Esophagus squamous epithelium (tissue), 5 donors: ENCODE measurements around the gene PLEKHA1. TPM values are rescaled to one million over a fixed set of nuclear protein-coding genes. Genes with fewer than 3 reads are reported as not detected.

Experiments
- DNase-seq: peaks from one replicate; lab custom pipeline; 2025; lab: John Stamatoyannopoulos, UW
- H3K27ac ChIP-seq, 4 donors: fragments of 200-600 bp; sonication (generic); one replicate each; pipeline ENCODE4 v1.5.1; 2016 to 2019; ENCODE audit warnings: mild to moderate bottlenecking in 1 of 4
- H3K27me3 ChIP-seq, 4 donors: fragments of 200-600 bp; sonication (generic); 1 replicate in 3 of 4; 2 replicates in 1 of 4; pipeline versions ENCODE4 v1.5.1 to v1.6.0; 2017 to 2021; ENCODE audit warnings: antibody characterized with exemption in 1 of 4
- H3K36me3 ChIP-seq, 3 donors: fragments of 200-600 bp; sonication (generic); one replicate each; pipeline ENCODE4 v1.5.1; 2016 to 2019
- H3K4me1 ChIP-seq, 3 donors: fragments of 200-600 bp; sonication (generic); one replicate each; pipeline ENCODE4 v1.5.1; 2017 to 2019
- H3K4me3 ChIP-seq, 4 donors: fragments of 200-600 bp; sonication (generic); 1 replicate in 3 of 4; 2 replicates in 1 of 4; pipeline ENCODE4 v1.5.1; 2016 to 2019; ENCODE audit warnings: mild to moderate bottlenecking in 2 of 4, moderate library complexity in 1 of 4
- H3K9me3 ChIP-seq, 3 donors: fragments of 200-600 bp; sonication (generic); one replicate each; pipeline ENCODE4 v1.5.1; 2016 to 2019
- POLR2A ChIP-seq, 4 donors: fragments of 450-650 bp; IDR thresholded peaks; one replicate each; pipeline ENCODE4 v1.6.1; 2017; ENCODE audit warnings: antibody characterized with exemption in 4 of 4, mild to moderate bottlenecking in 4 of 4, moderate library complexity in 3 of 4
- WGBS, 2 donors: methylation state at CpG; one replicate each; pipeline ENCODE4 v1.1.5; 2018; 5-methylcytosine and 5-hydroxymethylcytosine counted together
- intact Hi-C: fragments of 100-400 bp; cut with DNase I; formaldehyde crosslinking; loops from one replicate; pipeline ENCODE4 v1.15.0; 2022
- total RNA-seq, 4 donors: library from RNA; depleted of rRNA; stranded (reverse); fragments of >200 nt; gene quantifications; one replicate each; pipeline ENCODE4 v1.1.0, GENCODE V29; 2016
- TF ChIP-seq, protein P1 (sequence below), 6 experiments: fragments of 450-650 bp in 4 of 6; fragments of 200-600 bp in 2 of 6; sonication (generic) in 2 of 6; IDR thresholded peaks; one replicate each; pipeline ENCODE4 v1.5.1; 2016 to 2019; ENCODE audit warnings: antibody characterized with exemption in 6 of 6, mild to moderate bottlenecking in 4 of 6, moderate library complexity in 4 of 6
- donor health status: DM: yes; HTN: yes; CAD: no.

The PLEKHA1 gene
- total RNA-seq, 4 donors from 2014 or later, result 23.4 to 56.3 (median 35.9) TPM

DNA sequence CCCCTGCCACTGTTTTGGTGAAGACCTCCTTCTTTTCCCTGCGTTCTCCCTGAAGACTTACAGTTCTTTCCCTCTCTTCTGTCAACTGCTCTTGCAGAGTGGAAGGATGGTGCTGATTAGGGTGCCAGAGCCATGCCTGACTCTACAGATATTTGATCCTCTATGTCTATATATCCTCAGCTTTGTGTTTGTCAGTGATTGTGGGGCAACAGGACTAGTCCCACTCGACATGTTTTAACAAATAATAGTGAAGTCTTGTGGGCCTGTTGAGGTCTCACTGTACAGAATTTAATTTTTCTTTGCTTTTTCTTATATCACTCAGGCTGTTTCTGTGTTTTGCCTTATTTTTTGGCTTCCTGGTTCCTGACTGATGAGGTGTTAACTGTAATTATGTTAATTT lies 5.0 kb downstream of the PLEKHA1 start:
- Histone ChIP-seq H3K27ac (no peak overlapping the region), H3K27me3 (no peaks in the 10 kb centered on the region), H3K4me3 (no peak overlapping the region), H3K36me3 (peaks cover 0 to 10% (median 0%) of the 10 kb centered on the region in 3 donors), H3K9me3 (no peaks in the 10 kb centered on the region), H3K4me1 (peaks cover 9 to 41% (median 23%) of the 10 kb centered on the region in 3 donors)
- no peak for DNase-seq
- TF ChIP-seq, protein P1, sequence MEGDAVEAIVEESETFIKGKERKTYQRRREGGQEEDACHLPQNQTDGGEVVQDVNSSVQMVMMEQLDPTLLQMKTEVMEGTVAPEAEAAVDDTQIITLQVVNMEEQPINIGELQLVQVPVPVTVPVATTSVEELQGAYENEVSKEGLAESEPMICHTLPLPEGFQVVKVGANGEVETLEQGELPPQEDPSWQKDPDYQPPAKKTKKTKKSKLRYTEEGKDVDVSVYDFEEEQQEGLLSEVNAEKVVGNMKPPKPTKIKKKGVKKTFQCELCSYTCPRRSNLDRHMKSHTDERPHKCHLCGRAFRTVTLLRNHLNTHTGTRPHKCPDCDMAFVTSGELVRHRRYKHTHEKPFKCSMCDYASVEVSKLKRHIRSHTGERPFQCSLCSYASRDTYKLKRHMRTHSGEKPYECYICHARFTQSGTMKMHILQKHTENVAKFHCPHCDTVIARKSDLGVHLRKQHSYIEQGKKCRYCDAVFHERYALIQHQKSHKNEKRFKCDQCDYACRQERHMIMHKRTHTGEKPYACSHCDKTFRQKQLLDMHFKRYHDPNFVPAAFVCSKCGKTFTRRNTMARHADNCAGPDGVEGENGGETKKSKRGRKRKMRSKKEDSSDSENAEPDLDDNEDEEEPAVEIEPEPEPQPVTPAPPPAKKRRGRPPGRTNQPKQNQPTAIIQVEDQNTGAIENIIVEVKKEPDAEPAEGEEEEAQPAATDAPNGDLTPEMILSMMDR (IDR thresholded peaks at IDR 0.05), result no peak
- TF ChIP-seq POLR2A (IDR thresholded peaks at IDR 0.05), result no peak
- intact Hi-C loops, result no loop called here
- WGBS, 2 donors, result 77 to 89% methylated on average over 2 of the region's 2 CpGs

DNA sequence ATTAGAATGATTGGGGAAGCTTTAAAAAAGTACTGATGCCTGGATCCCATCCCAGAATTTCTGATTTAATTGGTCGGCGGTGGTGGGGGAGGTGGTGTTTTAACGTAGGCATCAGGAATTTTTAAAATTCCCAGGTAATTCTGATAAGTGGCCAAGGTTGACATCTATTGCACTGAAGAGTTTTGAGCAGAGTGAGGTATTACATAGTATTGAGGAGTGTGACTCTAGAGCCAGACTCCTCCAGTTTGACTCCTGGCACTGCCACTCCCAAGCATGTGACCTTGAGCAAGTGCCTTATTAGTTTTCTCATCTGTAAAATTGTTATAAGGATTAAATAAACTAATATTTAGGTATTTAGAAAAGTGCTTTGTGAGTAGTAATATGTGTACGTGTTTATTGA lies 6.2 kb downstream of the PLEKHA1 start:
- H3K9me3 ChIP-seq, result no peaks in the 10 kb centered on the region
- intact Hi-C loops, result no loop called here
- DNase-seq, result no peak
- WGBS, 2 donors, result 84 to 93% methylated on average over 4 of the region's 4 CpGs
- no peak overlapping the region for H3K27ac ChIP-seq
- H3K4me3 ChIP-seq, result no peak overlapping the region
- peaks cover 0 to 10% (median 0%) of the 10 kb centered on the region in 3 donors for H3K36me3 ChIP-seq
- peaks cover 8 to 39% (median 21%) of the 10 kb centered on the region in 3 donors for H3K4me1 ChIP-seq
- TF ChIP-seq POLR2A (IDR thresholded peaks at IDR 0.05), result no peak
- TF ChIP-seq, protein P1 (IDR thresholded peaks at IDR 0.05), result no peak
- no peaks in the 10 kb centered on the region for H3K27me3 ChIP-seq

DNA sequence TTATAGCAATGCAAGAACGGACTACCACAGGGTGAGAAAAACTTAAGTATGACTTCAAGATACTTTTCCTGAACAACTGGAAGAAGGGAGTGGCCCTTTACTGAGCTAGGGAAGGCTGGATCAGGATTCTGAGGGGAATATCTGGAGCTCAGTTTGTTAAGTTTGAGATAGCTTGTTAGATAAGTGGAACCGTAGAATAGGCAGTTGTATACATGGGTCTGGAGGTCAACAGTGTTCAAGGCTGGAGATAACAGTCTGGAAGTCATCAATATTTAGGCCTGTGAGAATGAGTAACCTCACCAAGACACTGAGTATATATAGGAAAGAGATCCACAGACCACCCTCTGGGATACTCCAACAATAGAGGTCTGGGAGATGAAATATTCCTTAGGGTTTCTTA lies 7.2 kb downstream of the PLEKHA1 start:
- H3K36me3 ChIP-seq, result peaks cover 0 to 10% (median 0%) of the 10 kb centered on the region in 3 donors
- no peaks in the 10 kb centered on the region for H3K27me3 ChIP-seq
- H3K27ac ChIP-seq, result no peak overlapping the region
- no peaks in the 10 kb centered on the region for H3K9me3 ChIP-seq
- 84 to 100% methylated on average over 2 of the region's 2 CpGs for WGBS, 2 donors
- no peak for TF ChIP-seq POLR2A (IDR thresholded peaks at IDR 0.05)
- TF ChIP-seq, protein P1 (IDR thresholded peaks at IDR 0.05), result no peak
- no peak overlapping the region for H3K4me3 ChIP-seq
- H3K4me1 ChIP-seq, result peaks cover 3 to 29% (median 13%) of the 10 kb centered on the region in 3 donors
- DNase-seq, result no peak
- intact Hi-C loops, result no loop called here

DNA sequence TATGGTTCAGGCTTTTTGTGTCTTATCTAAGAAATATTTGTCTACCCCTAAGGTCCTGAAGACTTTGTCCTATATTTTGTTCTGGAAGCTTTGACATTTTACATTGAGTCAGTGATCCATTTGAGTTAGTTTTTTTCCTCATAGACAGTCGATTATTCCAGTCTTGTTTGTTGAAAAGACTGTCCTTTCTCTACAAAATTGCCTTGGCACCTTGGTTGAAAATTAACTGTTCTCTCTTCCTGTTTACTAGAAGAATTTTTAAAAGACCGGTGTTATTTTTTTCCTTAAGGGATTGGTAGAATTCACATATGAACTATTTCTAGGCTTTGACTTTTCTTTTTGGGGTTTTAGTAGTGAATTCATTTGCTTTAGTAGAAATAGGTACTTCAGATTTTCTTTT lies 12.0 kb downstream of the PLEKHA1 start:
- intact Hi-C loops, result no loop called here
- H3K9me3 ChIP-seq, result no peaks in the 10 kb centered on the region
- H3K4me3 ChIP-seq, result no peak overlapping the region
- WGBS, 2 donors, result 35 to 61% methylated on average over 2 of the region's 2 CpGs
- no peak for DNase-seq
- peaks cover 0 to 29% (median 0%) of the 10 kb centered on the region in 3 donors for H3K4me1 ChIP-seq
- H3K36me3 ChIP-seq, result no peaks in the 10 kb centered on the region
- no peak for TF ChIP-seq POLR2A (IDR thresholded peaks at IDR 0.05)
- TF ChIP-seq, protein P1 (IDR thresholded peaks at IDR 0.05), result no peak
- no peak overlapping the region for H3K27ac ChIP-seq
- no peaks in the 10 kb centered on the region for H3K27me3 ChIP-seq

DNA sequence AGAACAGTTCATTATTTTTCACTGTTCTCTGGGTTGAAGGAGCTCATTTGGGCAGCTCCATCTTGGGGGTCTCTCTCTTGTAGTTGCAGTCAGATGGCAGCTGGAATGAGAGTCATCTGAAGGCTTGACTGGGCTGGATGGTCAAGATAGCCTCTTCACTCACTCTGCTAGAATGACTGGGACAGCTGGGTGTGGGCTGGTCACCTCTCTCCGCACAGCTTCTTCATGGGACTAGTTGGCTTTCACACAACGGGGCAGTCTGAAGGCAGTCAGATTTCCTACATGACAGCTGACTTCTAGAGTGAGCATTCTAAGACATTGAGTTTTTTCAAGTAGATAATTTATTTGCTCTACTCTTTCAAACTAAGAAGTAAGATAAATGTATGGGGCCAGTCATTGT lies 13.1 kb downstream of the PLEKHA1 start:
- 80 to 92% methylated on average over 1 to 2 of the region's 2 CpGs for WGBS, 2 donors
- H3K27me3 ChIP-seq, result no peaks in the 10 kb centered on the region
- H3K27ac ChIP-seq, result no peak overlapping the region
- H3K4me3 ChIP-seq, result no peak overlapping the region
- no peak for TF ChIP-seq POLR2A (IDR thresholded peaks at IDR 0.05)
- TF ChIP-seq, protein P1 (IDR thresholded peaks at IDR 0.05), result no peak
- no peaks in the 10 kb centered on the region for H3K36me3 ChIP-seq
- no peaks in the 10 kb centered on the region for H3K9me3 ChIP-seq
- peaks cover 0 to 33% (median 0%) of the 10 kb centered on the region in 3 donors for H3K4me1 ChIP-seq
- intact Hi-C loops, result no loop called here
- no peak for DNase-seq
